Upper lobe of left lung (tissue), 4 donors: ENCODE measurements around the gene SCN10A.

Source experiments
- CTCF ChIP-seq, 6 experiments: fragments of 450-650 bp in 4 of 6; fragments of 200-600 bp in 2 of 6; sonication (generic) in 2 of 6; IDR thresholded peaks; one replicate each; pipeline ENCODE4 v1.5.1; 2016 to 2019; ENCODE audit warnings: antibody characterized with exemption in 6 of 6
- EP300 ChIP-seq, 4 donors: sonication (generic); formaldehyde crosslinking; IDR thresholded peaks; one replicate each; pipeline ENCODE4 v1.5.1; 2017; ENCODE audit warnings: antibody characterized with exemption in 4 of 4, control low read depth in 2 of 4
- POLR2A ChIP-seq, 4 donors: fragments of 450-650 bp; IDR thresholded peaks; one replicate each; pipeline ENCODE4 v1.5.1; 2016 to 2017; ENCODE audit warnings: antibody characterized with exemption in 4 of 4, mild to moderate bottlenecking in 2 of 4
- POLR2AphosphoS5 ChIP-seq, 2 donors: sonication (generic); formaldehyde crosslinking; IDR thresholded peaks; one replicate each; pipeline ENCODE4 v1.5.1; 2017; ENCODE audit warnings: antibody characterized with exemption in 2 of 2

- TF ChIP-seq POLR2A (IDR thresholded peaks at IDR 0.05) (no peak), CTCF (IDR thresholded peaks at IDR 0.05) (peak in 2 of 6 experiments; percentile 11 to 23), EP300 (IDR thresholded peaks at IDR 0.05) (no peak), POLR2AphosphoS5 (IDR thresholded peaks at IDR 0.05) (no peak)
Observed at GRCh38 chr3:38655708-38656300, 160.2 kb downstream of the SCN10A start.
